NOMO-1 (cell line): ENCODE measurements around the gene FAM110A.
"Not testable (repeated sequence)": the region's sequence is repeated elsewhere in the genome, so short reads cannot be mapped to it uniquely, and the experiment has no call there.

Source experiments
- DNase-seq, 2 experiments: peaks; one replicate each; lab custom pipeline; 2025; ENCODE audit not compliant: unreplicated experiment in 2 of 2; lab: John Stamatoyannopoulos, UW

The FAM110A gene

GRCh38 chr20:892371-892770 is 58.9 kb downstream of the FAM110A start:
- not testable (repeated sequence) for DNase-seq
